DND-41 (cell line): ENCODE results near the gene GRID1.

Experiments used
- ATAC-seq: fragments of 200-7000 bp; cut with Tn5 transposase; 3 replicates; pipeline ENCODE4 v1.9.1; 2021; ENCODE audit warnings: low read depth; ENCODE audit not compliant: insufficient read depth
- DNase-seq: peaks from one replicate; pipeline ENCODE4 v3.0.0-alpha.2; 2020
- H2AFZ ChIP-seq: 2 replicates; pipeline ENCODE4 v1.6.0; 2012; ENCODE audit warnings: low read depth, low read length
- H3K27ac ChIP-seq: 2 replicates; pipeline ENCODE4 v1.5.1; 2012; ENCODE audit warnings: low read length, inconsistent platforms
- H3K27me3 ChIP-seq: fragments of 200-600 bp; sonication (generic); 2 replicates; pipeline ENCODE4 v1.6.0; 2012; ENCODE audit warnings: low read length, mild to moderate bottlenecking, inconsistent platforms; ENCODE audit not compliant: insufficient read depth, poor library complexity
- H3K36me3 ChIP-seq: 2 replicates; pipeline ENCODE4 v1.5.1; 2012; ENCODE audit warnings: low read length, inconsistent platforms; ENCODE audit not compliant: insufficient read depth
- H3K4me1 ChIP-seq: 2 replicates; pipeline ENCODE4 v1.5.1; 2012; ENCODE audit warnings: mild to moderate bottlenecking, low read length; ENCODE audit not compliant: insufficient read depth
- H3K4me2 ChIP-seq: 2 replicates; pipeline ENCODE4 v1.6.0; 2012; ENCODE audit warnings: mild to moderate bottlenecking, moderate library complexity, low read length, inconsistent platforms; ENCODE audit not compliant: insufficient read depth
- H3K4me3 ChIP-seq, 2 experiments: fragments of 200-600 bp in 1 of 2; shearing (Covaris generic) in 1 of 2; 2 replicates each; pipeline ENCODE4 v1.5.1; 2012 to 2016; ENCODE audit warnings: inconsistent platforms in 2 of 2, low read length in 2 of 2, mild to moderate bottlenecking in 2 of 2, low read depth in 1 of 2, moderate library complexity in 1 of 2
- H3K79me2 ChIP-seq: 2 replicates; pipeline ENCODE4 v1.6.0; 2012; ENCODE audit warnings: low read length, inconsistent platforms; ENCODE audit not compliant: insufficient read depth
- H3K9ac ChIP-seq: 2 replicates; pipeline ENCODE4 v1.6.0; 2012; ENCODE audit warnings: low read depth, mild to moderate bottlenecking, inconsistent platforms, low read length, moderate library complexity
- H3K9me3 ChIP-seq: 2 replicates; pipeline ENCODE4 v1.5.1; 2012; ENCODE audit warnings: low read length, moderate library complexity, mild to moderate bottlenecking, inconsistent platforms; ENCODE audit not compliant: insufficient read depth, severe bottlenecking
- H4K20me1 ChIP-seq: 2 replicates; pipeline ENCODE4 v1.6.0; 2012; ENCODE audit warnings: low read length; ENCODE audit not compliant: insufficient read depth
- EZH2 ChIP-seq: IDR thresholded peaks from 3 replicates; pipeline ENCODE4 v1.6.1; 2012; ENCODE audit warnings: borderline replicate concordance, low read depth, mild to moderate bottlenecking, moderate library complexity, low read length, inconsistent platforms; ENCODE audit not compliant: severe bottlenecking
- TF ChIP-seq, protein P1 (sequence below): IDR thresholded peaks from 2 replicates; pipeline ENCODE4 v1.5.1; 2012; ENCODE audit warnings: borderline replicate concordance, low read length, moderate library complexity, mild to moderate bottlenecking; ENCODE audit not compliant: poor library complexity, severe bottlenecking; ENCODE audit errors: extremely low read depth

The GRID1 gene

DNA sequence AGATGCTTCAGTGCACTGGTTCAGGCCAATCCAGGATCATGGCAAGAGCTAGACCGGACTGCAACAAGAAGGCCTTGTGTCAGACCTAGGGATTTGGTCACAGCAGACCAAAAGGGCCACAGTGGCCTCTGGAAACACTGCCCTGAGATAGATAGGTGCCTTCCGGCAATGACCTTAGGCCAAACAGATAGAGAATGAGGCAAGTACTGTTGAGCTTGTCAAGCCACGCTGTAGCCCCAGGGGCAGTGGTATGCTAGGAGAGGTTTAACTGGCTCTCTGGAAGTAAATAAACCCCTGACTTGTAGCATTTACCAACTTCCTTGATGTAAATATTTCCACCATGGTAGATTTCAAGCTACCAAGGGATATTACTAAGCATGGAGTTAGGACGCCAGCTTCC is 197.5 kb downstream of the GRID1 start:
- Histone ChIP-seq H3K9me3 (no peaks in the 10 kb centered on the region), H3K4me3 (no peak overlapping the region), H3K27ac (no peak overlapping the region), H3K4me1 (peaks cover 13% of the 10 kb centered on the region), H4K20me1 (no peaks in the 10 kb centered on the region), H3K9ac (no peak overlapping the region), H3K27me3 (no peaks in the 10 kb centered on the region), H3K36me3 (no peaks in the 10 kb centered on the region), H2AFZ (no peak overlapping the region), H3K4me2 (no peak overlapping the region), H3K79me2 (no peaks in the 10 kb centered on the region)
- no peak for DNase-seq
- ATAC-seq = no peak
- TF ChIP-seq, protein P1, sequence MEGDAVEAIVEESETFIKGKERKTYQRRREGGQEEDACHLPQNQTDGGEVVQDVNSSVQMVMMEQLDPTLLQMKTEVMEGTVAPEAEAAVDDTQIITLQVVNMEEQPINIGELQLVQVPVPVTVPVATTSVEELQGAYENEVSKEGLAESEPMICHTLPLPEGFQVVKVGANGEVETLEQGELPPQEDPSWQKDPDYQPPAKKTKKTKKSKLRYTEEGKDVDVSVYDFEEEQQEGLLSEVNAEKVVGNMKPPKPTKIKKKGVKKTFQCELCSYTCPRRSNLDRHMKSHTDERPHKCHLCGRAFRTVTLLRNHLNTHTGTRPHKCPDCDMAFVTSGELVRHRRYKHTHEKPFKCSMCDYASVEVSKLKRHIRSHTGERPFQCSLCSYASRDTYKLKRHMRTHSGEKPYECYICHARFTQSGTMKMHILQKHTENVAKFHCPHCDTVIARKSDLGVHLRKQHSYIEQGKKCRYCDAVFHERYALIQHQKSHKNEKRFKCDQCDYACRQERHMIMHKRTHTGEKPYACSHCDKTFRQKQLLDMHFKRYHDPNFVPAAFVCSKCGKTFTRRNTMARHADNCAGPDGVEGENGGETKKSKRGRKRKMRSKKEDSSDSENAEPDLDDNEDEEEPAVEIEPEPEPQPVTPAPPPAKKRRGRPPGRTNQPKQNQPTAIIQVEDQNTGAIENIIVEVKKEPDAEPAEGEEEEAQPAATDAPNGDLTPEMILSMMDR = no peak
- TF ChIP-seq EZH2 = no peak

GRCh38 chr10:86168256-86168655 is 198.3 kb downstream of the GRID1 start:
- Histone ChIP-seq H2AFZ (no peak overlapping the region), H3K9ac (no peak overlapping the region), H3K79me2 (no peaks in the 10 kb centered on the region), H3K4me1 (peaks cover 13% of the 10 kb centered on the region), H3K27ac (no peak overlapping the region), H4K20me1 (no peaks in the 10 kb centered on the region), H3K4me3 (no peak overlapping the region), H3K27me3 (no peaks in the 10 kb centered on the region), H3K9me3 (no peaks in the 10 kb centered on the region), H3K36me3 (no peaks in the 10 kb centered on the region), H3K4me2 (no peak overlapping the region)
- TF ChIP-seq EZH2 = no peak
- TF ChIP-seq, protein P1 = no peak
- DNase-seq (no peak), ATAC-seq (peak; percentile 56; the same call in 1 of the 3 replicates)

- TF ChIP-seq, protein P1 = no peak
- no peak for TF ChIP-seq EZH2
- Histone ChIP-seq H4K20me1 (no peaks in the 10 kb centered on the region), H3K4me2 (no peak overlapping the region), H3K36me3 (no peaks in the 10 kb centered on the region), H3K79me2 (no peaks in the 10 kb centered on the region), H3K9me3 (no peaks in the 10 kb centered on the region), H3K4me1 (peaks cover 13% of the 10 kb centered on the region), H3K27ac (no peak overlapping the region), H2AFZ (no peak overlapping the region), H3K9ac (no peak overlapping the region), H3K27me3 (no peaks in the 10 kb centered on the region), H3K4me3 (no peak overlapping the region)
- no peak for ATAC-seq
- no peak for DNase-seq
Observed at GRCh38 chr10:86167762-86168128, 198.8 kb downstream of the GRID1 start.

DNA sequence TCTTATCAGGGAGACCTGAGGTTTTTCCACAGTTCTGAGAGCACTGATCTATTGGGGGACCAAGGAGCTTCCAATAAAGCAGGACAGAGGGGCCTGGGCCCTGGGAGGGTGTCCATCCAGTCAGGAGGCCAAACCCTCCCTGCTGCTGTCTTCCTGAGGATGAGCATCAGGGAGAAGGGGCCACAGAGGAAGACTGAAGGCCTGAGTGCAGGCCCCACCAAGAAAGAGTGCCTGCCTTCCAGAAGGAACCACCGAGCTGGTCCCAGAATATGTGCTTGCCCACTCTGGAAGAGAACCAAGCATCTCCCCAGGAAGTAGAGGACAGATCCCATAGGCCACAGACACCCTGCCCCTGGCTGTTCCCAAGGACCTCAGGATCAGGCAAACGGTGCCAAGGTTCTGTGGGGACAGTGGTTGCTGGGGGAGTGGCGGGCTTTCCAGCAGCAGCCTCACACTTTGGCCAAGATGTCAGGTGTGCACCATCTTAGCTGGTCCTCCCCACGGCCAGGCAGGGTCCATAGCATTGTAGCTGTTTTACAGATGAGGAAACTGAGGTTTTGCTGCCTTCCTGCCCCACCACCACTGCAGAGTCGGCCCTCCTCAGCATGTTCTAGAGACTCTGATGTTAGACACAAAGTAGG is 199.4 kb downstream of the GRID1 start:
- Histone ChIP-seq H3K4me2 (no peak overlapping the region), H3K36me3 (no peaks in the 10 kb centered on the region), H3K27me3 (no peaks in the 10 kb centered on the region), H3K4me3 (no peak overlapping the region), H4K20me1 (no peaks in the 10 kb centered on the region), H3K27ac (no peak overlapping the region), H3K9me3 (no peaks in the 10 kb centered on the region), H3K79me2 (no peaks in the 10 kb centered on the region), H3K4me1 (peaks cover 13% of the 10 kb centered on the region), H2AFZ (no peak overlapping the region), H3K9ac (no peak overlapping the region)
- no peak for DNase-seq
- TF ChIP-seq, protein P1 = no peak
- no peak for TF ChIP-seq EZH2
- ATAC-seq = no peak
